HG02943 (cell line): ENCODE measurements around the gene ATXN2.
"Not testable (repeated sequence)": the region's sequence is repeated elsewhere in the genome, so short reads cannot be mapped to it uniquely, and the experiment has no call there.

Experiments used
- ATAC-seq: cut with Tn5 transposase; IDR thresholded peaks from one replicate; pipeline ENCODE4 v1.9.1; 2021; ENCODE audit warnings: mild to moderate bottlenecking, low read depth, moderate library complexity; ENCODE audit not compliant: unreplicated experiment

The ATXN2 gene

GRCh38 chr12:111507258-111507657 lies 91.9 kb downstream of the ATXN2 start:
- ATAC-seq: not testable (repeated sequence)

DNA sequence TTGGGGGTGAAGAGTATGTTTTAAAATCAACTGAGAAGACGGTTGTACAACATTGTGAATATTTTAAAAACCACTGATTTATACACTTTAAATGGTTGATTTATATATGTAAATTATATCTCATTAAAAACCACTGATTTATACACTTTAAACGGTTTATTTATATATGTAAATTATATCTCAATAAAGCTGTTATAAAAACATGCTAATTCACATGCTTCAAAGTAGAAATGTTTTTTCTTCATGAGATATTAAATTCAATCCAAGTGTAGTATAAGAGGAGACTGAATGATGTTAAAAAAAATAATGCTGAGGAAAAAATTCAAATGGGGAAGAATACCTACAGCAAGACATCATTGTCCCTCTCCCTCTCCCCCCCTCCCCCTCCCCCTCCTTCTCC lies 92.9 kb downstream of the ATXN2 start:
- ATAC-seq: no peak

DNA sequence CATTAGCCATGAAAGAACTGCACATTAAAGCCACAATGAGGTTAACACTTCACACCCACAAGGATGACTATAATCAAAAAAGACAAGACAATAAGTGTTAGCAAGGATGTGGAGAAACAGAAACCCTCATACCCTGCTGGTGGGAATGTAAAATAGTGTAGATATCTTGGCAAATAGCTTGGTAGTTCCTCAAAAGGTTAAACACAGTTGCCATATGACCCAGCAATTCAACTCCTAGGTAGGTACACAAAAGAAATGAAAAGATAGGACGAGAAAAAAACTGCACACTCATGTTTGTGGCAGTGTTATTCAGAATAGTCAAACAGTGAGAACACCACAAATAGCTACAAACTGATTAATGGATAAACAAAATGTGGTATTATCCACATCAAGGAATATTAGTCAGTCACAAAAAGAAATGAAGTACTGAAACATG lies 93.5 kb downstream of the ATXN2 start:
- no peak for ATAC-seq

DNA sequence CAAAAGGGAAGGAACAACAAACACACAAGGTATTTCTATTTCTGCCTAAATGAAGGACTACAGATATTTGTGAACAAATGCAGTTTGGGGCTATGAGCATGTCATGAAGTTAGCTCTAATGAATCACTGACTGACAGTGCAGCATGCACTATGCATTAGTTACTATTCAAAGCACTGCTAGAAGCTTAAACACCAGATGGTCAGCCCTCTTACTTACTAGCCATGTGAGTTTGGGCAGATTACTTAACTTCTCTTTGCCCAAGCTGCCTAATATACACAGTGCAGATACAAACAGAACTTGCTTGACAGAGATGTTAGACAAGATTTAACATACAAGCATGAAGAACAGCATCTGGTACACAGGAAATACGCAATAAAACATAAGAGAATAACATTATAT lies 96.0 kb downstream of the ATXN2 start:
- ATAC-seq: no peak

GRCh38 chr12:111494676-111495075 lies 104.4 kb downstream of the ATXN2 start:
- no peak for ATAC-seq

- not testable (repeated sequence) for ATAC-seq
Measured at GRCh38 chr12:111492979-111493378, 106.1 kb downstream of the ATXN2 start.

DNA sequence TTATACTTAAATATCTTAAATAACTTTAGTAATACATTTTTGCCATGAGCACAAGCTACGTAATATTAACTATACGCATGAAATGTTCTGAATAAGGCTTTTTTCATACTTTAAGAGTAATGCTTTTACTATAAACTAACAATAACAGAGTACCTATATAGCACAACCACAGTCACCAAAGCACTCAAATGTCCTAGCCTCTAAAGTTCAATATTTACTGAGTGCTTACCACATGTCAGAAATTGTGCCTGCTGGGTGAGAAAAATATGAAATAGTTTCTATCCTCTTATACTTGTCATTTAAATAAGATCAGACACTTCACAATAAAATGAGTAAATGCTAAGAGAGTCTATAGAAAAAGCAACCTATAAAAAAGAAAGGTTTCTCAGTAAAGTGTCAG lies 110.3 kb downstream of the ATXN2 start:
- ATAC-seq: no peak

- ATAC-seq: no peak
Measured at GRCh38 chr12:111488271-111488670, 110.8 kb downstream of the ATXN2 start.

DNA sequence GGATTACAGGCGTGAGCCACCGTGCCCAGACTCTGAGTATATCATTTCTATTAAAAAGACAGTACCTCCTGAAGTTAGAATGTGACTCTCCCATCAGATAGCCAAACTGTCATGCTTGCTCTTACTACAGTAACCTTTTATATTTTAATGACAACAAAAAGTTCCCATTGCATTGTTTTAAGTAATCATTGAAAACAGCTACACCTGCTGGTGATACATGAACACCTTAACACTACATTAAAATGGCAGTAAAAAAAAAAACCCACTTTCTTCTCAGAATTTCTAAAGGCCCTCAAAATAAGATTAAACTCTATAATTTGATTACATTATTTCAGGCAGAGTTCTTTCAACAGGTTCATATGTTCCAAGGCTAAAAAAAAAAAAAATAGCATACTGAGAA lies 116.7 kb downstream of the ATXN2 start:
- ATAC-seq: no peak

DNA sequence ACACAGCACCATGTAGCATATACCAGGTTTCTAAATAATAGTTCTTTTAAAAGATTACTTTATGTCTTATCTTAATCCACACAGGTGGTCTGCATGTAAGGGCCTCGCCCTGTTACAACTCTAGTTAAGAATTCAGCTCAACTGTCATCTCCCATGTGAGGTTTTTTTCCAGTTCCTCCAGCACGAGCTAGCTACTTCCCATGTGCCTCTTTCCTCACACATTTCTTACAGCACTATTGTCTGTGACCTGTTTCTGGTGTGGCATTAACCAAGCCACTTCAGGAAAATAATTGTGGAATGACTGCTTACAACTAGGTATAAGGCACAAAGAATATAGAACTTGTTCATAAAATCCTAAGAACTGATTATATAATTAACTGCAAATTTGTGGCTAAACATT lies 127.9 kb downstream of the ATXN2 start:
- no peak for ATAC-seq

- ATAC-seq: no peak
Measured at GRCh38 chr12:111469401-111469800, 129.7 kb downstream of the ATXN2 start.

DNA sequence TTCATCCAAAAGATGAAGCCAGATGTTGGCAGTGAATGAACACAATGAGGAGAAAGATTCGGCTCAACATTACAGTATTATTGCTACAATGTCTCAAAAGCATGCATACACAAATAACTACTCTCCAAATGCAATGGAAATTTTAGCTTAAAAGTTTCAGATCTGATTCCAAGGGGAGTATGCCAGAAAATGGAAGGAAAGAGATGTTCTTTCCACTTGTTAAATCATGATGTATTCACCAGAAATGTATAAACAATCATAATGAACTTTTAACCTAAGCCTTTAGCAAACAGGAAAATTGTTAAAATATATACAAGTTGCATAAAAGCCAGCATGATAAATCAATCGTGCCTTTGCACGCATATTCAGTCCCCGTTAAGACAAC lies 131.3 kb downstream of the ATXN2 start:
- no peak for ATAC-seq

- ATAC-seq: no peak
Measured at GRCh38 chr12:111467092-111467856, 131.8 kb downstream of the ATXN2 start.

- no peak for ATAC-seq
Measured at GRCh38 chr12:111462210-111462769, 136.8 kb downstream of the ATXN2 start.

- ATAC-seq: not testable (repeated sequence)
Measured at GRCh38 chr12:111460111-111460510, 139.0 kb downstream of the ATXN2 start.

DNA sequence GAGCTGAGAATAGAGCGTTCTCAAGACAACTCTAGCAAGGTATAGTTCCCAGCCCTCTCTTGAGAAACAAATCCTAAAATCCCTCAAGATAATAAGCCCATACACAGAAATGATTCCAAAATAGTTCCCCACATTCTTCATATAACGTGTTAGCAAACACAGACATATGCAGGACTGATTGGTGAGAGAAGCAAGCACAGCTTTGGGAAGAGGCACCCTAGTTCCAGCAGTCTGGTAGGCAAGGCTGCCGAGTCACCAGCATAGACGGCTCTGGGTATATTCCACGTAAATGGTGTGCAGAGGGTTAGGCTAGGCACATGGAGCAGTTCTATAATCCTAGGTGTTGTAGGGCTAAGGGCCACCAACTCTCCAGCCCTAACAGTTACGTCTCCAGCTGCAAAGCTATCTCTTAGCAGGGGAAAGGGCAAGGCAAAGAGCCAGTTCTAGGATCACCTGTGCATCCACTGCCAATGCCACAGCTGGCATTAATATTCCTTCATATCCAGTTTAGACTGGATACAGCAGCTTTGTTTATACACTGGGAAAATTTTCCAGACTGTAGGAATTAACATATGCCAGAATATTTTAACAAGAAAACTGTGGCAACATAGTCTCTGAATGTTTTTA lies 140.5 kb downstream of the ATXN2 start:
- ATAC-seq: no peak

- no peak for ATAC-seq
Measured at GRCh38 chr12:111457577-111457976, 141.5 kb downstream of the ATXN2 start.

- no peak for ATAC-seq
Measured at GRCh38 chr12:111457071-111457470, 142.0 kb downstream of the ATXN2 start.

DNA sequence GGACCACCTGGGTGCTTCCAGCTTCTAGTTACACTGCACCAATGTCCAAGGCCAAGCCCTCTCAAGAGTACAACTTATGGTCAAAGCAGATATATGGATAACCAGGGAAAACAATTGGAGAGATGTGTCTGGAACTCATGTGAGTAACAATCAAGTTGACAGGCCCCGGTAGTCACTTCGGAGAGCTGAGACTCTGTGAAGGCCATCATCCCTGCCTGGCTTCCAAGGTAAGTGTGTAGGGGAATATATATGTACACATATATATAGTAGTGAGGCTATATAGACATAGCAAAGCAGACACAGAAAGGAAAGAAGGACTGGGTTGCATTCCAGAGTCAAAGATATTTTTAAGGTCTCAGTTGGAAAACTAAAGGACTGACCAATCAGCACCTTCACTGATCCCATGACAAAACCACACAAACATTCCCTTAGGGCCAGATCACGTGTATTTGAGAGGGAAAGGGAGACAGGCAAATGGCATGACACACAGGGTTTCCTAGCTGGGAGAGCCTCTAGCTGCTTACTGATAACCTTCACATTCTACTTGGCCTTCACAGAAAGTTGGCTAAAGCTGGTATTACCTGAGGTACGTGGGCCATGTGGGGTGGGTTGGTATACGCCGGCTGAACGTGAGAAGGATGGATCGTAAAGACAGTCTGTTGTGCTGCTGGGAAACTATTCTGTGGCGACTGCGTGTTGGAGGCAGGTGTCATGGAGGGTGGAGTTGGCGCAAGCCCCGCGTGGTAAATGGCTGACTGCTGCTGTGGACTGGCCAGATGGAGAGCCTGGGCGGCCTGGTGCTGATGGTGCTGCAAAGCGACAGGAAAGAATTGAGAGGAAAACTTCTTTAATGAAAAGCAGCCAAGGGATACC lies 143.4 kb downstream of the ATXN2 start:
- ATAC-seq: no peak

- no peak for ATAC-seq
Measured at GRCh38 chr12:111454716-111455447, 144.2 kb downstream of the ATXN2 start.
